Measurements from ENCODE around the gene PLXNA3.

- TF ChIP-seq POLR2A (IDR thresholded peaks at IDR 0.05) (no peak), CTCF (IDR thresholded peaks at IDR 0.05) (no peak), POLR2AphosphoS5 (IDR thresholded peaks at IDR 0.05) (no peak)
Observed at GRCh38 chrX:154506483-154507332, 48.6 kb downstream of the PLXNA3 start.
